ENCODE measurements around the gene TMEM176B. TPM values are rescaled to one million over a fixed set of nuclear protein-coding genes. Genes with fewer than 3 reads are reported as not detected.
A peak's percentile ranks its signal among the peaks of the same experiment; 100 is the strongest.

The TMEM176B gene
- total and polyA plus RNA-seq, 7 donors, result 47.4 to 246 (median 52.3) TPM

- DNase-seq, result no peak
- Histone ChIP-seq H3K9me3 (no peaks in the 10 kb centered on the region), H3K36me3 (no peaks in the 10 kb centered on the region), H3K27ac (no peak overlapping the region), H3K4me3 (no peak overlapping the region), H3K4me1 (peaks cover 0 to 10% (median 2%) of the 10 kb centered on the region in 4 donors), H3K27me3 (no peaks in the 10 kb centered on the region)
- TF ChIP-seq POLR2A (IDR thresholded peaks at IDR 0.05) (no peak), POLR2AphosphoS5 (IDR thresholded peaks at IDR 0.05) (no peak), CTCF (IDR thresholded peaks at IDR 0.05) (no peak), EP300 (IDR thresholded peaks at IDR 0.05) (no peak)
- intact Hi-C loops (cut with DNase I), result no loop called here
These were observed 45.2 kb downstream of the TMEM176B start for GRCh38 chr7:150754951-150755350.

GRCh38 chr7:150753826-150754603 is 46.1 kb downstream of the TMEM176B start:
- intact Hi-C loops (cut with DNase I), result no loop called here
- TF ChIP-seq CTCF (IDR thresholded peaks at IDR 0.05), result no peak
- Histone ChIP-seq H3K4me3 (no peak overlapping the region), H3K27me3 (no peaks in the 10 kb centered on the region), H3K27ac (peak overlapping the region in 1 of 4 donors; percentile 20), H3K36me3 (no peaks in the 10 kb centered on the region), H3K9me3 (no peaks in the 10 kb centered on the region), H3K4me1 (peaks cover 0 to 10% (median 2%) of the 10 kb centered on the region in 4 donors)
- no peak for DNase-seq
- 41 to 43% methylated on average over 3 of the region's 3 CpGs for WGBS, 2 donors

- H3K9me3 ChIP-seq, result no peaks in the 10 kb centered on the region
- H3K4me3 ChIP-seq, result no peak overlapping the region
- H3K36me3 ChIP-seq, result no peaks in the 10 kb centered on the region
- H3K27me3 ChIP-seq, result no peaks in the 10 kb centered on the region
- intact Hi-C loops (cut with DNase I), result no loop called here
- TF ChIP-seq POLR2A (IDR thresholded peaks at IDR 0.05), result no peak
- TF ChIP-seq EP300 (IDR thresholded peaks at IDR 0.05), result no peak
- TF ChIP-seq POLR2AphosphoS5 (IDR thresholded peaks at IDR 0.05), result no peak
- TF ChIP-seq CTCF (IDR thresholded peaks at IDR 0.05), result no peak
- H3K27ac ChIP-seq, result no peak overlapping the region
- DNase-seq, result no peak
- H3K4me1 ChIP-seq, result peaks cover 0 to 10% (median 2%) of the 10 kb centered on the region in 4 donors
- WGBS, 2 donors, result 67 to 90% methylated on average over 6 of the region's 6 CpGs
These were observed 46.9 kb downstream of the TMEM176B start for GRCh38 chr7:150753239-150753638.

GRCh38 chr7:150751702-150752101 is 48.5 kb downstream of the TMEM176B start:
- Histone ChIP-seq H3K27me3 (no peaks in the 10 kb centered on the region), H3K36me3 (no peaks in the 10 kb centered on the region), H3K27ac (no peak overlapping the region), H3K4me3 (no peak overlapping the region), H3K9me3 (no peaks in the 10 kb centered on the region), H3K4me1 (peaks cover 0 to 10% (median 2%) of the 10 kb centered on the region in 4 donors)
- no peak for DNase-seq
- 73 to 82% methylated on average over 2 of the region's 2 CpGs for WGBS, 2 donors
- intact Hi-C loops (cut with DNase I), result no loop called here
- TF ChIP-seq EP300 (IDR thresholded peaks at IDR 0.05) (no peak), POLR2AphosphoS5 (IDR thresholded peaks at IDR 0.05) (no peak), POLR2A (IDR thresholded peaks at IDR 0.05) (no peak), CTCF (IDR thresholded peaks at IDR 0.05) (no peak)

- no peak for DNase-seq
- intact Hi-C loops (cut with DNase I), result no loop called here
- Histone ChIP-seq H3K36me3 (no peaks in the 10 kb centered on the region), H3K27me3 (no peaks in the 10 kb centered on the region), H3K9me3 (no peaks in the 10 kb centered on the region), H3K27ac (no peak overlapping the region), H3K4me1 (peaks cover 0 to 21% (median 5%) of the 10 kb centered on the region in 4 donors), H3K4me3 (no peak overlapping the region)
- WGBS, 2 donors, result 78 to 79% methylated on average over 4 of the region's 4 CpGs
- TF ChIP-seq CTCF (IDR thresholded peaks at IDR 0.05), result no peak
- TF ChIP-seq POLR2AphosphoS5 (IDR thresholded peaks at IDR 0.05), result no peak
- no peak for TF ChIP-seq POLR2A (IDR thresholded peaks at IDR 0.05)
These were observed 51.8 kb downstream of the TMEM176B start for GRCh38 chr7:150748376-150748775.
